GM10248 (cell line): ENCODE measurements around the gene SDR39U1.

Source experiments
- CTCF ChIA-PET: fragments of 300-600 bp; sonication (Branson Sonifier 250); formaldehyde crosslinking; extraction: SDS; loops from one replicate; lab custom pipeline; 2021; ENCODE audit warnings: antibody characterized with exemption; lab: Yijun Ruan, JAX
- POLR2A ChIA-PET: fragments of 350-650 bp; sonication (Branson Sonifier 250); formaldehyde crosslinking; extraction: SDS; loops from one replicate; lab custom pipeline; 2020; ENCODE audit warnings: antibody characterized with exemption; lab: Yijun Ruan, JAX
- DNase-seq: peaks from one replicate; pipeline ENCODE4 v3.0.0; 2012; ENCODE audit errors: extremely low spot score
- CTCF ChIP-seq: IDR thresholded peaks from 2 replicates; pipeline ENCODE4 v1.5.1; 2012; ENCODE audit warnings: mild to moderate bottlenecking, low read depth; ENCODE audit errors: extremely low read depth, missing control alignments, control extremely low read depth

The SDR39U1 gene

GRCh38 chr14:24398653-24399446 is 43.7 kb downstream of the SDR39U1 start, which contains the start of gene NYNRIN:
NYNRIN (plus strand) TSS chr14:24399003; CDS start chr14:24399247, 244 bp downstream.
- ChIA-PET POLR2A (no interaction called here), CTCF (interaction anchor here (0.7 to 1.2 kb wide), 3 partner anchors 12 to 70 kb away, joined by 3 to 4 read pairs (median 3); no protein-coding TSS in a partner anchor)
- DNase-seq: no peak
- TF ChIP-seq CTCF: no peak

- ChIA-PET CTCF (interaction anchor here (0.7 to 0.9 kb wide), 2 partner anchors 13 to 39 kb away, joined by 3 to 4 read pairs; no protein-coding TSS in a partner anchor), POLR2A (no interaction called here)
- no peak for TF ChIP-seq CTCF
- DNase-seq: no peak
These were observed 44.3 kb downstream of the SDR39U1 start for GRCh38 chr14:24398293-24398652.

- CTCF ChIA-PET: interaction anchor here (1.1 to 2.0 kb wide), 3 partner anchors 15 to 66 kb away, joined by 3 to 9 read pairs (median 3); no protein-coding TSS in a partner anchor
- TF ChIP-seq CTCF: no peak
- POLR2A ChIA-PET: no interaction called here
- no peak for DNase-seq
These were observed 44.8 kb downstream of the SDR39U1 start for GRCh38 chr14:24397639-24398292.

- CTCF ChIA-PET: interaction anchor here (1.2 to 2.0 kb wide), 5 partner anchors 13 to 39 kb away, joined by 3 to 9 read pairs (median 4); no protein-coding TSS in a partner anchor
- DNase-seq: no peak
- no peak for TF ChIP-seq CTCF
- POLR2A ChIA-PET: no interaction called here
These were observed 46.7 kb downstream of the SDR39U1 start for GRCh38 chr14:24395609-24396582.

GRCh38 chr14:24394275-24394674 is 48.3 kb downstream of the SDR39U1 start:
- CTCF ChIA-PET: interaction anchor here (1.3 kb wide), 1 partner anchor 25 kb away, joined by 4 read pairs; no protein-coding TSS in a partner anchor
- POLR2A ChIA-PET: no interaction called here
- TF ChIP-seq CTCF: no peak
- DNase-seq: no peak
